ENCODE results near the gene SLC26A9.

DNA sequence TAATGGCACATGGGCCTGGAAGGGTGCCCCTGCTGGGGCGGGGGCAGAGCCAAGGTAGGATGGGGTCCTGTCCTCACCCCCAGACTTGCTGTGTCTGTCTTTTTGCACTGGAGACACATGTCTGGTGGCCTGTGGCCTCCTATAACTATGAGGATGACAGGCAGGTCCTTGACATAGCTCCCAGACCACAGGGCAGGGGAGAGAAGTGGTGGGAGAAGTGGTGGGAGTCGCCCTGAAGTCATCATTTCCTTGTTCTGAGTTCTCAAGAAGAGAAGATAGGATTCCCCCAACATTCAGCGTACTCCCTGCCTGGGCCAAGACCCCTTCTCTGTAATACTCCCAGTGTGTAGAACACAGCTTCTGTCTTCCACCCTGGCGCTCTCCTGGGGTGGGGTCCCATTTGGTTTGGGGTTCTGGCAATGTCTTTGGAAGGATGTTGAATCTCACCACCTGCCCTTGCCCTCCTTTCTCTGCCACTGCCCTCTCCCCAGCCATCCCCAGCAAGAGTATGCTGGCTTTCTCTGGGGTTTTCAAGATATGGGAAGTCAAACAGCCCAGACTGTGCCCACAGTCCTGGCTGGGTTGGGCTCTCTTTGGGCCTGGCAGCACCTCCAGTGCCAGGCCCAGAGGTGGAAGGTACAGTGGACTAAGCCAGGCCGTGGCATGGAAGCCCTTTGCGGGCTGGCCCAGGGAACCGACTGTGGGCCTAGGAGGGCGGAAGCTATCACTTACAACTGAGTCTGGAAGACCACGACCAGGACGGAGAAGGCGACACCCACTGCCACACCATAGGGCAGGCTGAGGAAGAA is 19.4 kb downstream of the SLC26A9 start:
- TF ChIP-seq HDAC6 (IDR thresholded peaks at IDR 0.05; ENCODE audit: unreplicated experiment): no peak
- TF ChIP-seq, protein P1, sequence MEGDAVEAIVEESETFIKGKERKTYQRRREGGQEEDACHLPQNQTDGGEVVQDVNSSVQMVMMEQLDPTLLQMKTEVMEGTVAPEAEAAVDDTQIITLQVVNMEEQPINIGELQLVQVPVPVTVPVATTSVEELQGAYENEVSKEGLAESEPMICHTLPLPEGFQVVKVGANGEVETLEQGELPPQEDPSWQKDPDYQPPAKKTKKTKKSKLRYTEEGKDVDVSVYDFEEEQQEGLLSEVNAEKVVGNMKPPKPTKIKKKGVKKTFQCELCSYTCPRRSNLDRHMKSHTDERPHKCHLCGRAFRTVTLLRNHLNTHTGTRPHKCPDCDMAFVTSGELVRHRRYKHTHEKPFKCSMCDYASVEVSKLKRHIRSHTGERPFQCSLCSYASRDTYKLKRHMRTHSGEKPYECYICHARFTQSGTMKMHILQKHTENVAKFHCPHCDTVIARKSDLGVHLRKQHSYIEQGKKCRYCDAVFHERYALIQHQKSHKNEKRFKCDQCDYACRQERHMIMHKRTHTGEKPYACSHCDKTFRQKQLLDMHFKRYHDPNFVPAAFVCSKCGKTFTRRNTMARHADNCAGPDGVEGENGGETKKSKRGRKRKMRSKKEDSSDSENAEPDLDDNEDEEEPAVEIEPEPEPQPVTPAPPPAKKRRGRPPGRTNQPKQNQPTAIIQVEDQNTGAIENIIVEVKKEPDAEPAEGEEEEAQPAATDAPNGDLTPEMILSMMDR (IDR thresholded peaks at IDR 0.05 in 2 of 3, conservative IDR thresholded peaks at IDR 0.05 in 1 of 3; ENCODE audit: control insufficient read depth in 2 of 3, extremely low read depth in 1 of 3, insufficient read depth in 1 of 3, low read depth in 3 of 3, low read length in 3 of 3): no peak
- TF ChIP-seq, protein P2, sequence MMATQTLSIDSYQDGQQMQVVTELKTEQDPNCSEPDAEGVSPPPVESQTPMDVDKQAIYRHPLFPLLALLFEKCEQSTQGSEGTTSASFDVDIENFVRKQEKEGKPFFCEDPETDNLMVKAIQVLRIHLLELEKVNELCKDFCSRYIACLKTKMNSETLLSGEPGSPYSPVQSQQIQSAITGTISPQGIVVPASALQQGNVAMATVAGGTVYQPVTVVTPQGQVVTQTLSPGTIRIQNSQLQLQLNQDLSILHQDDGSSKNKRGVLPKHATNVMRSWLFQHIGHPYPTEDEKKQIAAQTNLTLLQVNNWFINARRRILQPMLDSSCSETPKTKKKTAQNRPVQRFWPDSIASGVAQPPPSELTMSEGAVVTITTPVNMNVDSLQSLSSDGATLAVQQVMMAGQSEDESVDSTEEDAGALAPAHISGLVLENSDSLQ (IDR thresholded peaks at IDR 0.05): no peak
- no peak for TF ChIP-seq YY1 (IDR thresholded peaks at IDR 0.05; ENCODE audit: low read depth, low read length)
- no peak for TF ChIP-seq POLR2A (IDR thresholded peaks at IDR 0.05; ENCODE audit: low read depth, low read length)
- no peak for TF ChIP-seq MTA3 (IDR thresholded peaks at IDR 0.05; ENCODE audit: borderline replicate concordance, low read length)
